ENCODE results near the gene DEAF1. TPM values are rescaled to one million over a fixed set of nuclear protein-coding genes. Genes with fewer than 3 reads are reported as not detected.

DEAF1 gene
- total RNA-seq, 1 experiment from 2014 or later = 62.2 TPM

DNA sequence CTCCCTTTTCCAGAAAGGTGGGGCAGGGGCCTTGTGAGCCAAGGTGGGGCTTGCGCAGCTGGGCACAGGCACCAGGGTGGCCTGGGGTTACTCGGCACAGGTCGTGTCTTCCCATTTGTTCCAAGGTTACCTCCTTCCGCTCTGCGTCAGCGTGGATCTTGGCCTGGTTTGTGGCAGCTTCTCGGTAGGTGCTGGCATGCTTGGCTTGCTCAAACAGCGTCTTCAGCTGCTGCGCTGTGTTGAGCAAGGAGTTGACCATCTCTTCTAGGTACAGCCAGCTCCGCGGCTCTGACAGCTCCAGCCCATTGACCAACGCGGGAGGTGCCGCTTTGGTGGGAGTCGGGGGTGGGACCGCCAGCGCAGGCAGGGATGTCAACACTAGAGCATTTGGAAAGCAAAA is 20.6 kb downstream of the DEAF1 start (continued):
- no peak for TF ChIP-seq AR (CRISPR knock-in tag; IDR thresholded peaks at IDR 0.05)

- ATAC-seq = no peak
Measured at GRCh38 chr11:673866-674265, 21.2 kb downstream of the DEAF1 start.

More at GRCh38 chr11:673866-674265, 21.2 kb downstream of the DEAF1 start:
- Mint-ChIP-seq H3K4me3 (no peak overlapping the region), H3K4me1 (no peaks in the 10 kb centered on the region), H3K9me3 (no peaks in the 10 kb centered on the region), H3K27ac (peak overlapping the region; percentile 6; the same call in 1 of the 2 replicates), H3K36me3 (peaks cover 44% of the 10 kb centered on the region), H3K27me3 (ENCODE audit: low read depth) (no peaks in the 10 kb centered on the region)
- TF ChIP-seq ZNF416 (CRISPR knock-in tag; IDR thresholded peaks at IDR 0.05) (no peak), TEAD1 (CRISPR knock-in tag; IDR thresholded peaks at IDR 0.05) (no peak), NR1H2 (CRISPR knock-in tag; IDR thresholded peaks at IDR 0.05) (no peak), GRHL2 (CRISPR knock-in tag; IDR thresholded peaks at IDR 0.05; ENCODE audit: insufficient replicate concordance, severe bottlenecking) (no peak), STAT6 (CRISPR knock-in tag; conservative IDR thresholded peaks at IDR 0.05; ENCODE audit: low read depth) (no peak), NR3C1 (CRISPR knock-in tag; conservative IDR thresholded peaks at IDR 0.05; ENCODE audit: low read depth) (no peak), GABPB1 (CRISPR knock-in tag; IDR thresholded peaks at IDR 0.05) (no peak), ATF1 (CRISPR knock-in tag; IDR thresholded peaks at IDR 0.05) (no peak), RORB (CRISPR knock-in tag; IDR thresholded peaks at IDR 0.05) (no peak), OVOL2 (CRISPR knock-in tag; IDR thresholded peaks at IDR 0.05; ENCODE audit: borderline replicate concordance) (no peak), ZNF317 (CRISPR knock-in tag; IDR thresholded peaks at IDR 0.05; ENCODE audit: borderline replicate concordance, low read depth) (no peak), MLX (CRISPR knock-in tag; IDR thresholded peaks at IDR 0.05) (no peak), ZNF396 (CRISPR knock-in tag; IDR thresholded peaks at IDR 0.05; ENCODE audit: borderline replicate concordance) (no peak), SMAD4 (CRISPR knock-in tag; IDR thresholded peaks at IDR 0.05) (no peak)
- TF ChIP-seq, protein P1, sequence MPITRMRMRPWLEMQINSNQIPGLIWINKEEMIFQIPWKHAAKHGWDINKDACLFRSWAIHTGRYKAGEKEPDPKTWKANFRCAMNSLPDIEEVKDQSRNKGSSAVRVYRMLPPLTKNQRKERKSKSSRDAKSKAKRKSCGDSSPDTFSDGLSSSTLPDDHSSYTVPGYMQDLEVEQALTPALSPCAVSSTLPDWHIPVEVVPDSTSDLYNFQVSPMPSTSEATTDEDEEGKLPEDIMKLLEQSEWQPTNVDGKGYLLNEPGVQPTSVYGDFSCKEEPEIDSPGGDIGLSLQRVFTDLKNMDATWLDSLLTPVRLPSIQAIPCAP (CRISPR knock-in tag; IDR thresholded peaks at IDR 0.05) = no peak
- TF ChIP-seq, protein P2, sequence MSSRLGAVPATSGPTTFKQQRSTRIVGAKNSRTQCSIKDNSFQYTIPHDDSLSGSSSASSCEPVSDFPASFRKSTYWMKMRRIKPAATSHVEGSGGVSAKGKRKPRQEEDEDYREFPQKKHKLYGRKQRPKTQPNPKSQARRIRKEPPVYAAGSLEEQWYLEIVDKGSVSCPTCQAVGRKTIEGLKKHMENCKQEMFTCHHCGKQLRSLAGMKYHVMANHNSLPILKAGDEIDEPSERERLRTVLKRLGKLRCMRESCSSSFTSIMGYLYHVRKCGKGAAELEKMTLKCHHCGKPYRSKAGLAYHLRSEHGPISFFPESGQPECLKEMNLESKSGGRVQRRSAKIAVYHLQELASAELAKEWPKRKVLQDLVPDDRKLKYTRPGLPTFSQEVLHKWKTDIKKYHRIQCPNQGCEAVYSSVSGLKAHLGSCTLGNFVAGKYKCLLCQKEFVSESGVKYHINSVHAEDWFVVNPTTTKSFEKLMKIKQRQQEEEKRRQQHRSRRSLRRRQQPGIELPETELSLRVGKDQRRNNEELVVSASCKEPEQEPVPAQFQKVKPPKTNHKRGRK (CRISPR knock-in tag; IDR thresholded peaks at IDR 0.05; ENCODE audit: borderline replicate concordance) = no peak
- ChIA-PET CTCF (no interaction called here), POLR2A (no interaction called here)
- no peak for DNase-seq (ENCODE audit: low spot score)

Measured in WTC11 (cell line).